Hepatocyte (in vitro differentiated cells): ENCODE results near the gene ABO. TPM values are rescaled to one million over a fixed set of nuclear protein-coding genes. Genes with fewer than 3 reads are reported as not detected.

Experiments
- DNase-seq: peaks from one replicate; pipeline ENCODE4 v3.0.0-alpha.2; 2016; ENCODE audit warnings: low spot score
- H2AFZ ChIP-seq: fragments of 200-600 bp; sonication (generic); 2 replicates; pipeline ENCODE4 v1.6.0; 2016; ENCODE audit warnings: antibody characterized with exemption, mild to moderate bottlenecking
- H3K27ac ChIP-seq: fragments of 200-600 bp; sonication (generic); 2 replicates; pipeline ENCODE4 v1.5.1; 2016; ENCODE audit warnings: mild to moderate bottlenecking
- H3K27me3 ChIP-seq: fragments of 200-600 bp; sonication (generic); 2 replicates; pipeline ENCODE4 v1.6.1; 2016
- H3K36me3 ChIP-seq: fragments of 200-600 bp; sonication (generic); replicated peaks from 2 replicates; pipeline ENCODE4 v1.5.1; 2016; ENCODE audit warnings: low read depth; ENCODE audit not compliant: insufficient read depth
- H3K4me1 ChIP-seq: fragments of 200-600 bp; sonication (generic); 2 replicates; pipeline ENCODE4 v1.5.1; 2016; ENCODE audit warnings: mild to moderate bottlenecking, moderate library complexity; ENCODE audit not compliant: insufficient read depth
- H3K4me2 ChIP-seq: fragments of 200-600 bp; sonication (generic); 2 replicates; pipeline ENCODE4 v1.6.0; 2016
- H3K4me3 ChIP-seq: fragments of 200-600 bp; sonication (generic); 2 replicates; pipeline ENCODE4 v1.5.1; 2016; ENCODE audit warnings: mild to moderate bottlenecking
- H3K79me2 ChIP-seq: fragments of 200-600 bp; sonication (generic); 2 replicates; pipeline ENCODE4 v1.6.0; 2017; ENCODE audit warnings: mild to moderate bottlenecking
- H3K9me2 ChIP-seq: fragments of 200-600 bp; sonication (generic); replicated peaks from 2 replicates; pipeline ENCODE4 v1.6.0; 2017; ENCODE audit warnings: mild to moderate bottlenecking; ENCODE audit not compliant: insufficient read depth
- H3K9me3 ChIP-seq: fragments of 200-600 bp; sonication (generic); 2 replicates; pipeline ENCODE4 v1.5.1; 2016; ENCODE audit warnings: low read depth, mild to moderate bottlenecking
- H4K20me1 ChIP-seq: fragments of 200-600 bp; sonication (generic); 2 replicates; pipeline ENCODE4 v1.6.0; 2016; ENCODE audit warnings: mild to moderate bottlenecking; ENCODE audit not compliant: insufficient read depth, poor library complexity, severe bottlenecking
- EZH2 ChIP-seq: fragments of 200-600 bp; sonication (generic); IDR thresholded peaks from 2 replicates; pipeline ENCODE4 v1.6.1; 2016; ENCODE audit warnings: antibody characterized with exemption, mild to moderate bottlenecking, borderline replicate concordance
- EZH2phosphoT487 ChIP-seq: fragments of 200-600 bp; sonication (generic); IDR thresholded peaks from one replicate; pipeline ENCODE4 v1.6.1; 2018; ENCODE audit warnings: antibody characterized with exemption, mild to moderate bottlenecking, low read depth, moderate library complexity; ENCODE audit not compliant: unreplicated experiment, severe bottlenecking
- WGBS: methylation state at CpG from one replicate; pipeline ENCODE4 v1.1.6; 2016; ENCODE audit warnings: low lambda C conversion rate; ENCODE audit errors: missing lambda C conversion rate; 5-methylcytosine and 5-hydroxymethylcytosine counted together
- polyA plus RNA-seq: library from polyadenylated mRNA; unstranded; fragments of >200 nt; fragmentation: Nextera tagmentation; extraction: Ambion mirVana; gene quantifications from 2 replicates; pipeline ENCODE4 v1.2.1, GENCODE V29; 2016
- total RNA-seq: library from RNA; depleted of rRNA; stranded (reverse); fragments of >200 nt; gene quantifications from 2 replicates; pipeline ENCODE4 v1.2.3, GENCODE V29; 2014
- TF ChIP-seq, protein P1 (sequence below): fragments of 200-600 bp; sonication (generic); IDR thresholded peaks from 2 replicates; pipeline ENCODE4 v1.5.1; 2016; ENCODE audit warnings: antibody characterized with exemption, mild to moderate bottlenecking; ENCODE audit not compliant: poor library complexity

Gene ABO
- total and polyA plus RNA-seq, 2 experiments from 2014 or later: 4.8 to 15.7 TPM

DNA sequence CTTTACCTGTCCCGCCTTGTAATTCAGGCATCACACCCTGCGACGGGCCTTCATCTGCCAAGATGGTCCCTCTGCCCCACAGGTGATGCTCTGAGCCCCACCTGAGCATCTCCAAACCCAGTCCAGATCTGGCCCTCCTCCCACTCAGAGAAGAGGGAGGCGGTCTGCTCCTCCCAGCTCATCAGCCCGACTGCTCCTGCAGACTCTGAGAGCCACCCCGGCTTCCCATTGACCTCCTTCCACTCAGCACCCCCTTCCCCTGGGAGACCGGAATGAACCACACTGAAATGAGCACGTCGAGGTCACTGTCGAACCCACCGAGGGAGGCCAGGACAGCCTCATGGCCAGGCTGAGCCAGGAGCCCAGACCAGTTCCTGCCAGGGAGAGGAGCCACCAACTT is 12.8 kb downstream of the ABO start:
- TF ChIP-seq EZH2phosphoT487: no peak
- TF ChIP-seq, protein P1, sequence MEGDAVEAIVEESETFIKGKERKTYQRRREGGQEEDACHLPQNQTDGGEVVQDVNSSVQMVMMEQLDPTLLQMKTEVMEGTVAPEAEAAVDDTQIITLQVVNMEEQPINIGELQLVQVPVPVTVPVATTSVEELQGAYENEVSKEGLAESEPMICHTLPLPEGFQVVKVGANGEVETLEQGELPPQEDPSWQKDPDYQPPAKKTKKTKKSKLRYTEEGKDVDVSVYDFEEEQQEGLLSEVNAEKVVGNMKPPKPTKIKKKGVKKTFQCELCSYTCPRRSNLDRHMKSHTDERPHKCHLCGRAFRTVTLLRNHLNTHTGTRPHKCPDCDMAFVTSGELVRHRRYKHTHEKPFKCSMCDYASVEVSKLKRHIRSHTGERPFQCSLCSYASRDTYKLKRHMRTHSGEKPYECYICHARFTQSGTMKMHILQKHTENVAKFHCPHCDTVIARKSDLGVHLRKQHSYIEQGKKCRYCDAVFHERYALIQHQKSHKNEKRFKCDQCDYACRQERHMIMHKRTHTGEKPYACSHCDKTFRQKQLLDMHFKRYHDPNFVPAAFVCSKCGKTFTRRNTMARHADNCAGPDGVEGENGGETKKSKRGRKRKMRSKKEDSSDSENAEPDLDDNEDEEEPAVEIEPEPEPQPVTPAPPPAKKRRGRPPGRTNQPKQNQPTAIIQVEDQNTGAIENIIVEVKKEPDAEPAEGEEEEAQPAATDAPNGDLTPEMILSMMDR: no peak
- TF ChIP-seq EZH2: no peak
- no peaks in the 10 kb centered on the region for H4K20me1 ChIP-seq
- peaks cover 36% of the 10 kb centered on the region for H3K79me2 ChIP-seq
- no peaks in the 10 kb centered on the region for H3K36me3 ChIP-seq
- H3K27ac ChIP-seq: no peak overlapping the region
- no peaks in the 10 kb centered on the region for H3K27me3 ChIP-seq
- no peak overlapping the region for H3K4me2 ChIP-seq
- no peaks in the 10 kb centered on the region for H3K9me2 ChIP-seq
- no peak for DNase-seq
- H2AFZ ChIP-seq: no peak overlapping the region
- no peak overlapping the region for H3K4me3 ChIP-seq
- peaks cover 14% of the 10 kb centered on the region for H3K4me1 ChIP-seq
- WGBS: 92% methylated on average over 11 of the region's 11 CpGs
- no peaks in the 10 kb centered on the region for H3K9me3 ChIP-seq

DNA sequence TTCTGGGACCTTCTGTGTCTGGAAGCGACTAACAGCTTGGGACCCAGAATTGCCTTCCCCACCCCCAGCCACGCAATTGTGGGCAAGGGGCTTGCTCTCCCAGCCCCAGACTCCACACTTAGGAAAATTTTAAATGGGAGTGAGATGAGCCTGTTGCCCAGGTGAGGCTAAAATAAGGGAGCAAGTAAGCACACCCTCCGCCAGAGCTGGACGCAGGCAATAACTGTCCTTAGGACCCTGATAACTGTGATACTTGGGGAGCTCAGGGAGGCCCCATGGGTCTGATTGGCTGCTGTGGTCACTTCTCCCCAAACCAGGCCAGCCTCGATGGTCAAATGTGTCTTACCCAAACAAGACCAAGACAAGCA is 13.3 kb downstream of the ABO start:
- H3K9me3 ChIP-seq: no peaks in the 10 kb centered on the region
- TF ChIP-seq EZH2 (no peak), EZH2phosphoT487 (no peak)
- TF ChIP-seq, protein P1: no peak
- peaks cover 31% of the 10 kb centered on the region for H3K79me2 ChIP-seq
- peaks cover 14% of the 10 kb centered on the region for H3K4me1 ChIP-seq
- WGBS: 88% methylated on average over 5 of the region's 5 CpGs
- no peaks in the 10 kb centered on the region for H3K9me2 ChIP-seq
- H2AFZ ChIP-seq: no peak overlapping the region
- H4K20me1 ChIP-seq: no peaks in the 10 kb centered on the region
- DNase-seq: no peak
- no peaks in the 10 kb centered on the region for H3K27me3 ChIP-seq
- no peak overlapping the region for H3K4me2 ChIP-seq
- no peak overlapping the region for H3K4me3 ChIP-seq
- H3K36me3 ChIP-seq: no peaks in the 10 kb centered on the region
- H3K27ac ChIP-seq: no peak overlapping the region

DNA sequence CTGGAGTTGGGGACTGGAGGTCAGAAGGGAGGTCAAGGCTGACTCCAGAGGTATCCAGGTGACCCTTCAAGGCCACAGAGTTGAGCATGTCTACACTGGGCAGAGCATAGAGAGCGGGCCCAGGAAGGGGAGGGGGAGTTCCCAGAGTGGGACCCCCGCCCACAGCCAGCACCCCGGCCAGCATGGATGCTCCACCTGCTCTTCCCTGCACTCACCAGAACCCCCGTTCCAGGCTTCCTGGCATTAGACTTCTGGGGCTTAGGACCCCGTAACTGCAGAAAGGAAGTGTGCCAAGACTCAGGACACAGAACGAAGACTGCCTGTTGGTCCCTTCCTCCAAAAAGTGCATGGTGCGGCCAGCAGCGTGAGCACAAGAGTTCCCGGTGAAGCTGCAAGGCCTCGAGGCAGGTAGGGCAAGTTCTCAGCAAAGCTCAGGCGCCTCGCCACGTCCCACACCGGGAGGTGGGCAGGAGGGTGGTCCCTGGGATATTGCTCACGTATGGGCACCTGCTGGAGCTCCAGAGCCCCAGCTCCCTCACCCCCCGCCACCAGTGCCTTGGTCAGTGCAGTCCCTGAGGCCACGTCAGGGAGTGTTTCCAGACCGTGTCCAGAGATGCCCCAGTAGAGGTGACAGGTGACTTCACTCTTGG is 13.8 kb downstream of the ABO start:
- DNase-seq: no peak
- H3K27ac ChIP-seq: no peak overlapping the region
- H2AFZ ChIP-seq: no peak overlapping the region
- H3K4me1 ChIP-seq: peaks cover 14% of the 10 kb centered on the region
- H3K79me2 ChIP-seq: peaks cover 26% of the 10 kb centered on the region
- no peaks in the 10 kb centered on the region for H3K27me3 ChIP-seq
- no peaks in the 10 kb centered on the region for H3K9me3 ChIP-seq
- no peaks in the 10 kb centered on the region for H4K20me1 ChIP-seq
- H3K36me3 ChIP-seq: no peaks in the 10 kb centered on the region
- 94% methylated on average over 14 of the region's 18 CpGs for WGBS
- TF ChIP-seq EZH2 (no peak), EZH2phosphoT487 (no peak)
- TF ChIP-seq, protein P1: no peak
- H3K4me3 ChIP-seq: no peak overlapping the region
- no peak overlapping the region for H3K4me2 ChIP-seq
- no peaks in the 10 kb centered on the region for H3K9me2 ChIP-seq
